ENCODE data around the gene MOCS2.

MOCS2 gene

GRCh38 chr5:53109056-53109442 lies 508 bp downstream of the MOCS2 start:
- Histone ChIP-seq H2BK15ac (replicated peaks; ENCODE audit: low read depth) (no peak overlapping the region), H3K79me1 (ENCODE audit: low read length) (no peaks in the 10 kb centered on the region), H3K23ac (ENCODE audit: low read length) (no peak overlapping the region), H3K4me1 (ENCODE audit: control insufficient read depth, low read depth, low read length) (peaks cover 3% of the 10 kb centered on the region), H3K4ac (ENCODE audit: low read depth, low read length) (no peak overlapping the region), H3K9ac (ENCODE audit: low read length) (peak overlapping the region; percentile 14), H3K27ac (ENCODE audit: low read depth, low read length) (no peak overlapping the region), H3K79me2 (ENCODE audit: control insufficient read depth, insufficient read depth, low read length) (no peaks in the 10 kb centered on the region), H3K18ac (ENCODE audit: low read length) (no peak overlapping the region), H3K36me3 (ENCODE audit: control insufficient read depth, insufficient read depth, low read length) (no peaks in the 10 kb centered on the region), H2BK5ac (ENCODE audit: low read length) (no peak overlapping the region), H3K4me3 (ENCODE audit: low read length) (peak overlapping the region; percentile 69), H2AK5ac (ENCODE audit: low read length) (no peak overlapping the region), H4K8ac (ENCODE audit: low read depth, low read length) (no peak overlapping the region), H3K56ac (ENCODE audit: low read length) (peak overlapping the region; percentile 97), H3K27me3 (ENCODE audit: insufficient read depth, low read length, poor library complexity) (no peaks in the 10 kb centered on the region), H2BK120ac (ENCODE audit: low read depth, low read length) (no peak overlapping the region), H3K4me2 (ENCODE audit: low read length) (peak overlapping the region; percentile 25), H4K5ac (ENCODE audit: low read length) (no peak overlapping the region)
- no CpG with 5 or more reads among the region's 11 CpGs for WGBS (ENCODE audit: extremely low coverage, insufficient coverage, low lambda C conversion rate)
- DNase-seq, result peak; percentile 5

- no peak overlapping the region for H2AK5ac ChIP-seq (ENCODE audit: low read length)
- H3K9ac ChIP-seq (ENCODE audit: low read length), result no peak overlapping the region
- H3K79me2 ChIP-seq (ENCODE audit: control insufficient read depth, insufficient read depth, low read length), result no peaks in the 10 kb centered on the region
- no CpG with 5 or more reads among the region's 5 CpGs for WGBS (ENCODE audit: extremely low coverage, insufficient coverage, low lambda C conversion rate)
- peaks cover 3% of the 10 kb centered on the region for H3K4me1 ChIP-seq (ENCODE audit: control insufficient read depth, low read depth, low read length)
- H4K8ac ChIP-seq (ENCODE audit: low read depth, low read length), result no peak overlapping the region
- H2BK15ac ChIP-seq (replicated peaks; ENCODE audit: low read depth), result no peak overlapping the region
- no peak overlapping the region for H3K4ac ChIP-seq (ENCODE audit: low read depth, low read length)
- H3K23ac ChIP-seq (ENCODE audit: low read length), result no peak overlapping the region
- no peak overlapping the region for H3K4me3 ChIP-seq (ENCODE audit: low read length)
- DNase-seq, result no peak
- H2BK120ac ChIP-seq (ENCODE audit: low read depth, low read length), result no peak overlapping the region
- no peak overlapping the region for H2BK5ac ChIP-seq (ENCODE audit: low read length)
- H3K36me3 ChIP-seq (ENCODE audit: control insufficient read depth, insufficient read depth, low read length), result no peaks in the 10 kb centered on the region
- H3K27ac ChIP-seq (ENCODE audit: low read depth, low read length), result no peak overlapping the region
- H3K4me2 ChIP-seq (ENCODE audit: low read length), result no peak overlapping the region
- H3K27me3 ChIP-seq (ENCODE audit: insufficient read depth, low read length, poor library complexity), result no peaks in the 10 kb centered on the region
- H3K79me1 ChIP-seq (ENCODE audit: low read length), result no peaks in the 10 kb centered on the region
- H3K18ac ChIP-seq (ENCODE audit: low read length), result no peak overlapping the region
- no peak overlapping the region for H4K5ac ChIP-seq (ENCODE audit: low read length)
- no peak overlapping the region for H3K56ac ChIP-seq (ENCODE audit: low read length)
Measured at GRCh38 chr5:53105611-53106300, 3.8 kb downstream of the MOCS2 start.

- H3K79me1 ChIP-seq (ENCODE audit: low read length), result no peaks in the 10 kb centered on the region
- H4K5ac ChIP-seq (ENCODE audit: low read length), result no peak overlapping the region
- no peak overlapping the region for H3K4me3 ChIP-seq (ENCODE audit: low read length)
- H3K36me3 ChIP-seq (ENCODE audit: control insufficient read depth, insufficient read depth, low read length), result no peaks in the 10 kb centered on the region
- H2AK5ac ChIP-seq (ENCODE audit: low read length), result no peak overlapping the region
- no peaks in the 10 kb centered on the region for H3K4me1 ChIP-seq (ENCODE audit: control insufficient read depth, low read depth, low read length)
- no peaks in the 10 kb centered on the region for H3K79me2 ChIP-seq (ENCODE audit: control insufficient read depth, insufficient read depth, low read length)
- H3K9ac ChIP-seq (ENCODE audit: low read length), result no peak overlapping the region
- DNase-seq, result no peak
- H3K23ac ChIP-seq (ENCODE audit: low read length), result no peak overlapping the region
- H2BK15ac ChIP-seq (replicated peaks; ENCODE audit: low read depth), result no peak overlapping the region
- no peak overlapping the region for H4K8ac ChIP-seq (ENCODE audit: low read depth, low read length)
- H3K56ac ChIP-seq (ENCODE audit: low read length), result no peak overlapping the region
- no peak overlapping the region for H3K18ac ChIP-seq (ENCODE audit: low read length)
- no peak overlapping the region for H2BK5ac ChIP-seq (ENCODE audit: low read length)
- no peak overlapping the region for H3K27ac ChIP-seq (ENCODE audit: low read depth, low read length)
- H3K4me2 ChIP-seq (ENCODE audit: low read length), result no peak overlapping the region
- H3K27me3 ChIP-seq (ENCODE audit: insufficient read depth, low read length, poor library complexity), result no peaks in the 10 kb centered on the region
- no CpG with 5 or more reads among the region's 2 CpGs for WGBS (ENCODE audit: extremely low coverage, insufficient coverage, low lambda C conversion rate)
- H3K4ac ChIP-seq (ENCODE audit: low read depth, low read length), result no peak overlapping the region
- H2BK120ac ChIP-seq (ENCODE audit: low read depth, low read length), result no peak overlapping the region
Measured at GRCh38 chr5:53100606-53101005, 9.0 kb downstream of the MOCS2 start.

GRCh38 chr5:53099546-53099945 lies 10.0 kb downstream of the MOCS2 start:
- no peaks in the 10 kb centered on the region for H3K27me3 ChIP-seq (ENCODE audit: insufficient read depth, low read length, poor library complexity)
- H3K18ac ChIP-seq (ENCODE audit: low read length), result no peak overlapping the region
- H3K36me3 ChIP-seq (ENCODE audit: control insufficient read depth, insufficient read depth, low read length), result no peaks in the 10 kb centered on the region
- H3K4ac ChIP-seq (ENCODE audit: low read depth, low read length), result no peak overlapping the region
- no peak overlapping the region for H4K8ac ChIP-seq (ENCODE audit: low read depth, low read length)
- WGBS (ENCODE audit: extremely low coverage, insufficient coverage, low lambda C conversion rate), result no CpG with 5 or more reads among the region's 2 CpGs
- H3K27ac ChIP-seq (ENCODE audit: low read depth, low read length), result no peak overlapping the region
- no peaks in the 10 kb centered on the region for H3K4me1 ChIP-seq (ENCODE audit: control insufficient read depth, low read depth, low read length)
- no peak overlapping the region for H4K5ac ChIP-seq (ENCODE audit: low read length)
- H3K79me1 ChIP-seq (ENCODE audit: low read length), result no peaks in the 10 kb centered on the region
- no peak overlapping the region for H3K23ac ChIP-seq (ENCODE audit: low read length)
- H3K4me3 ChIP-seq (ENCODE audit: low read length), result no peak overlapping the region
- no peak overlapping the region for H3K56ac ChIP-seq (ENCODE audit: low read length)
- H2BK5ac ChIP-seq (ENCODE audit: low read length), result no peak overlapping the region
- no peak overlapping the region for H2AK5ac ChIP-seq (ENCODE audit: low read length)
- no peaks in the 10 kb centered on the region for H3K79me2 ChIP-seq (ENCODE audit: control insufficient read depth, insufficient read depth, low read length)
- H3K4me2 ChIP-seq (ENCODE audit: low read length), result no peak overlapping the region
- H2BK15ac ChIP-seq (replicated peaks; ENCODE audit: low read depth), result no peak overlapping the region
- H2BK120ac ChIP-seq (ENCODE audit: low read depth, low read length), result no peak overlapping the region
- DNase-seq, result no peak
- H3K9ac ChIP-seq (ENCODE audit: low read length), result no peak overlapping the region

GRCh38 chr5:53095931-53096525 lies 13.5 kb downstream of the MOCS2 start:
- Histone ChIP-seq H3K4me1 (ENCODE audit: control insufficient read depth, low read depth, low read length) (no peaks in the 10 kb centered on the region), H3K23ac (ENCODE audit: low read length) (no peak overlapping the region), H2BK5ac (ENCODE audit: low read length) (no peak overlapping the region), H4K5ac (ENCODE audit: low read length) (no peak overlapping the region), H3K56ac (ENCODE audit: low read length) (no peak overlapping the region), H3K18ac (ENCODE audit: low read length) (no peak overlapping the region), H4K8ac (ENCODE audit: low read depth, low read length) (no peak overlapping the region), H3K36me3 (ENCODE audit: control insufficient read depth, insufficient read depth, low read length) (no peaks in the 10 kb centered on the region), H2AK5ac (ENCODE audit: low read length) (no peak overlapping the region), H2BK120ac (ENCODE audit: low read depth, low read length) (no peak overlapping the region), H3K79me2 (ENCODE audit: control insufficient read depth, insufficient read depth, low read length) (no peaks in the 10 kb centered on the region), H3K79me1 (ENCODE audit: low read length) (no peaks in the 10 kb centered on the region), H3K4ac (ENCODE audit: low read depth, low read length) (no peak overlapping the region), H3K9ac (ENCODE audit: low read length) (no peak overlapping the region), H3K4me2 (ENCODE audit: low read length) (no peak overlapping the region), H2BK15ac (replicated peaks; ENCODE audit: low read depth) (no peak overlapping the region), H3K27ac (ENCODE audit: low read depth, low read length) (no peak overlapping the region), H3K27me3 (ENCODE audit: insufficient read depth, low read length, poor library complexity) (no peaks in the 10 kb centered on the region), H3K4me3 (ENCODE audit: low read length) (no peak overlapping the region)
- WGBS (ENCODE audit: extremely low coverage, insufficient coverage, low lambda C conversion rate), result no CpG with 5 or more reads among the region's 3 CpGs
- peak; percentile 51 for DNase-seq

DNA sequence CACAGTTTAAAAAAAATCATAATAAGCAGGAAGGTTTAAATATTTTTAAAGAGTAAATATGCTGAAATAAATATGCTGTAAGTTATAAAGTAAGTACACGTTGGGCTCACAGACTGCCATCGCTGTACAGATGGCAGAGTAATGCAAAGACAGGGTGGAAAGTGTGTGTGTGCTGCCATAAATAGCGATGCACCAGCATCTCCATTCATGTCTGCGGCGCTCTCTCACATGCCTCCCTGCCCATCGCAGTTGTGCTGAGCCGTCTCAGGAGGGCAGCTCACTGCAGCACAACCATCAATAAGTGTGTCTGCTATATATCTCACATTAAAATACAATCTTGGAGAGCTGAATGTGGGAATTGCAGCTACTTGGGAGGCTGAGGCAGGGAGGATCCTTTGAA lies 14.3 kb downstream of the MOCS2 start:
- Histone ChIP-seq H3K4me2 (ENCODE audit: low read length) (no peak overlapping the region), H3K56ac (ENCODE audit: low read length) (no peak overlapping the region), H3K79me1 (ENCODE audit: low read length) (no peaks in the 10 kb centered on the region), H3K4me1 (ENCODE audit: control insufficient read depth, low read depth, low read length) (no peaks in the 10 kb centered on the region), H3K23ac (ENCODE audit: low read length) (no peak overlapping the region), H2BK5ac (ENCODE audit: low read length) (no peak overlapping the region), H2AK5ac (ENCODE audit: low read length) (no peak overlapping the region), H3K36me3 (ENCODE audit: control insufficient read depth, insufficient read depth, low read length) (no peaks in the 10 kb centered on the region), H3K27ac (ENCODE audit: low read depth, low read length) (no peak overlapping the region), H3K4me3 (ENCODE audit: low read length) (no peak overlapping the region), H3K4ac (ENCODE audit: low read depth, low read length) (no peak overlapping the region), H2BK15ac (replicated peaks; ENCODE audit: low read depth) (no peak overlapping the region), H3K18ac (ENCODE audit: low read length) (no peak overlapping the region), H3K27me3 (ENCODE audit: insufficient read depth, low read length, poor library complexity) (no peaks in the 10 kb centered on the region), H3K79me2 (ENCODE audit: control insufficient read depth, insufficient read depth, low read length) (no peaks in the 10 kb centered on the region), H4K5ac (ENCODE audit: low read length) (no peak overlapping the region), H4K8ac (ENCODE audit: low read depth, low read length) (no peak overlapping the region), H2BK120ac (ENCODE audit: low read depth, low read length) (no peak overlapping the region), H3K9ac (ENCODE audit: low read length) (no peak overlapping the region)
- no peak for DNase-seq
- WGBS (ENCODE audit: extremely low coverage, insufficient coverage, low lambda C conversion rate), result no CpG with 5 or more reads among the region's 7 CpGs
